Daoy (cell line): ENCODE results near the gene MRPL47. TPM values are rescaled to one million over a fixed set of nuclear protein-coding genes. Genes with fewer than 3 reads are reported as not detected.
"Not testable (repeated sequence)": the region's sequence is repeated elsewhere in the genome, so short reads cannot be mapped to it uniquely, and the experiment has no call there.

Source experiments
- DNase-seq: peaks from one replicate; pipeline ENCODE4 v3.0.0-alpha.2; 2015; ENCODE audit warnings: low read depth
- total RNA-seq: library from RNA; depleted of rRNA; stranded (reverse); fragments of >200 nt; shearing (Covaris generic); gene quantifications from 2 replicates; pipeline ENCODE4 v1.2.3, GENCODE V29; 2014; rRNA removed

MRPL47 gene
- total RNA-seq = 123 and 134 TPM in 2 replicates

DNA sequence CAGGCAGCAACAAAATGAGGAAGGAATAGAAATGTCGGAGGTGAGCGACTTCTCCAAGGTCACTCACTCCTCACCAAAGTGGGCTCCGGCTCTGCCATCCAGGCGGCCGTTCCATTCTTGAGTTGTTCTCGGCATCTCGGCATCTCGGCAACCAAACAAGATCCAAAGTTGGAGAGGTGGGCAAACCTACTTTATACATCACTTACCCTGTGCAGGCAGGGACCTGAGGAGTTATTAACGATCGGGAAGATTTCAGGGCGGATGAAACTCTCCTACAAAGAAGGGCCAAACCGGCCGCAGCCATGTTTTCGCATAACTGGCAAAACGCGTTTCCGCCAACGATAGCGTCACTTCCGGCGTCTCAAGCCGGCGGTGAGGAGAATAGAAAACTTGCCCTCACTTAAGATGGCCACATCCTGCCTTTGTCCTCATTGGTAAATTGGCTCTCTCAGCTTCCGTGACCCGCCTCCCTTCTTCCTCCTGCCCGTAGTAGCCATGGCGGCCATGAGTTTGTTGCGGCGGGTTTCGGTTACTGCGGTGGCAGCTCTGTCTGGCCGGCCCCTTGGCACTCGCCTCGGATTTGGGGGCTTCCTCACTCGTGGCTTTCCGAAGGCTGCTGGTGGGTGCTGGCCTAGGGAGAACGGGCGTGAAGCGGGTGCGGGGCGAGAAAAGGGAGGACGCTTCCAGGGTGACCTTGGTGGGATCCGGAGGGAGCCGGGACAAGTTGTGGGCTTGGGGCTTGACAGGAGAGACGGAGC is at the start of gene MRPL47, which contains the start of gene NDUFB5:
MRPL47 (minus strand) TSS at position 318 of the 758 bp plus-strand sequence; CDS start at position 304, 14 bp downstream.
NDUFB5 (plus strand) TSS at position 474 of the 758 bp plus-strand sequence; CDS start at position 496, 22 bp downstream.
- DNase-seq = peak; percentile 97

GRCh38 chr3:179653096-179653797 is 48.8 kb upstream of the MRPL47 start:
- DNase-seq = peak; percentile 79

DNA sequence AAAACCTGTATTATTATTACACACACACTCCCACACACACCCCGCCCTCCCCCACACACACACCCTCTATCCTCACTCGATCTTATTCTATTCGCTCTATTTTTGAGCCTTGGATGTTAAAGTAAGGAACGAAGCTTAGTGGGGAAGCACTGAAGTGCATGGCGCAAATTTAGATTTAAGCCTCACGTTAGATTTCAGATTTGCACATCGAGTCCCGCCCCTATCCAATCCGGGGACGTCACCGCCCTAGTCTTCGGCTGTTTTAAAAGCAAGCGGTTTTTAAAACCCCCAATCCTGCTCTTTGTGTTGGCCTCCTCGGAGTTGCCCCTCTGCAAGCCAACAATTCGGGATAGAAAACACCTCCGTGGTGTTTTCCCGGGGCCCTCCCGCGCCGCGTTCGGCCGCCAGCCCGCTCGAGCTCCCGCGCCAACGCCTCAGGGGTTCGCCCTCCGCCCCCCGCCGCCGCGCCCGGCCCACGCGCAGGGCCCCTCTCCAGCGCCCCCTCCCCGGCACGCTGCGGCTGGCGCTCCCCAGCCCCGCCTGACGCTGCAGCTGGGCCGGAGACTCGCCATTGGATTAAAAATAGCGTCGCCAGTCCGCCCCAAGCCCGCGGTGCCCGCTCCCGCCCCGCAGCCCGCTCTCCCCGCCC is 48.1 kb upstream of the MRPL47 start, which contains the start of gene USP13:
USP13 (plus strand) TSS at position 594 of the 649 bp plus-strand sequence. CDS start 186 bp downstream, outside the sequence.
- peak; percentile 80 for DNase-seq

GRCh38 chr3:179651687-179652446 is 47.4 kb upstream of the MRPL47 start:
- no peak for DNase-seq

GRCh38 chr3:179646177-179646576 is 41.7 kb upstream of the MRPL47 start:
- no peak for DNase-seq

DNA sequence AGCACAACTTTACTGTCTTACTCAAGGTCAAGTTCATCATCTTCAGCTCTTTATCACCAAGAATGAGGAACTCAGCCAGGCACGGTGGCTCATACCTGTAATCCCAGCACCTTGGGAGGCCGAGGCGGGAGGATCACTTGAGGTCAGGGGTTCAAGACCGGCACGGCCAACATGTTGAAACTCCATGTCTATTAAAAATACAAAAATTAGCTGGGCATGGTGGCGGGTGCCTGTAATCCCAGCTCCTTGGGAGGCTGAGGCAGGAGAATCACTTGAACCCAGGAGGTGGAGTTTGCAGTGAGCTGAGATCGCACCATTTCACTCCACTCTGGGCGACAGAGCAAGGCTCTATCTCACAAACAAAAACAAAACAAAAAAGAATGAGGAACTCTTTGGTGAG is 39.4 kb upstream of the MRPL47 start:
- not testable (repeated sequence) for DNase-seq

GRCh38 chr3:179642871-179643270 is 38.4 kb upstream of the MRPL47 start:
- DNase-seq = no peak

- DNase-seq = no peak
These were observed 36.0 kb upstream of the MRPL47 start for GRCh38 chr3:179640469-179640868.

DNA sequence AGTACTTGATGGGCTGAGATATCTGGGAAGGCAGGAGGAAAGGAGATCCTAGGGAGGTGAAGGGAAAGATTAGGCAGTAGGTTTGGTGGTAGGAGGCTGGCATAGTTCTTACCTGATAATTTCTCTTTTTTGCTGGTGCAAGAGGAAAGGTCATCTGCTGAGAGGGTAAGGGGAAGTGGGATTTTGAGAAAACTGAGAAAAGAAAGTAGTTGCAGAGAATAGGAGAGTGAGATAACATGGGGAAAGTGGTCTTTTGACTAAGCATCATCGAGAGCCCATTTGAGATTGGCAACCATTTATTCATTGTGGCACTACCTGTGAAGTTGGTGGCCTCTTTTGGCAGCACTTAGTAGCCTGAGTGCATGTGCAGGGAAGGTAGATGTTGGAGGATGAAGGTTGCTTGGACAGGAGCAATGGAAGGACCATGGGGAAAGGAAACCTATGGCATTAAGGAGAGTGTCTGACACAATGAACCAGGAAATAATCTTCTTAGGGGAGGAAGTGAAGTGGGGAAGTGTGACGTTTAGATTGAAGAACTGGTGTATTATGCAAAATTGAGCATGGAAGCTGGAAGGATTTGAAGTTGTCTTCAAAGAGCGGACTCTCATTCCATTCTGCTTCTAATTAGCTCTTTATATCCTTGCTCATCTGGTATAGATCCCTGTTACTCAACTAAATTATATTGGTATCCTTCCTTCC is 26.5 kb upstream of the MRPL47 start:
- DNase-seq = no peak

GRCh38 chr3:179624451-179624850 is 20.0 kb upstream of the MRPL47 start:
- DNase-seq = no peak

- no peak for DNase-seq
These were observed 17.6 kb upstream of the MRPL47 start for GRCh38 chr3:179622023-179622422.

GRCh38 chr3:179615458-179616173 is 11.2 kb upstream of the MRPL47 start:
- DNase-seq = no peak

- DNase-seq = no peak
These were observed 9.4 kb upstream of the MRPL47 start for GRCh38 chr3:179613807-179614206.

- DNase-seq = no peak
These were observed 5.6 kb upstream of the MRPL47 start for GRCh38 chr3:179610066-179610465.

DNA sequence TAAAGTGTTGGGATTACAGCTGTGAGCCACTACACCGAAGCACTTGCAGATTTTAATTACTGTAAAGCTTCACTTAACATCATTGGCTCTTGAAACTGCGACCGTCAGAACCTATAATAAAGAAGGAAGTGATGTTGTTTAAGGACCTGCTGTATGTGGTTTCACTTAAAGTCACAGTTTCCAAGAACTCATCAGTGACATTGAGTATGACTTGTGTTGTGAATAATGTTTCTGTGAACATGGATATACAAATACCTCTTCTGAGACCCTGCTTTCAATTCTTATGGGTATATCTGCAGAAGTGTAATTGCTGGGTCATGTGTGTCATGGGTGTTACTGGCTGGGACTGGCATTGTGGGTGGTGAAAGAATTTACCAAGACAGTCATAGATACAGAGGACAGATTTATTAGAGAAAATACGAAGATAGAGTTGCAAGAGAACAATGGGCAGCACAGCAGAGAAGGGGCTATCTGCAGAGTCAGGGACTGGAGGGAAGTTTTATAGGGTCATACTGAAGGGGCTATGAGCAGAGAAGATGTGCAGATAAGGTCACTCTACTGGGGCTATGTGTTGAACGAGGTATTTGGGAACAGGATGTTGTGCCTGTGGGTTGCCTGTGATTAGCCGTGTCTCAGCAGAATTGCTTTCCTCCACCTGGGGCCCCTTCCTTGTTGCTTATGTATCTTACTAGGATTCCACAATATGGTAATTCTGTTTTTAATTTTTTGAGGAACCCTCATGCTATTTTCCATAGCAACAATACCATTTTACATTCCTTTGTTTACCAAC is 4.7 kb upstream of the MRPL47 start:
- DNase-seq = no peak

DNA sequence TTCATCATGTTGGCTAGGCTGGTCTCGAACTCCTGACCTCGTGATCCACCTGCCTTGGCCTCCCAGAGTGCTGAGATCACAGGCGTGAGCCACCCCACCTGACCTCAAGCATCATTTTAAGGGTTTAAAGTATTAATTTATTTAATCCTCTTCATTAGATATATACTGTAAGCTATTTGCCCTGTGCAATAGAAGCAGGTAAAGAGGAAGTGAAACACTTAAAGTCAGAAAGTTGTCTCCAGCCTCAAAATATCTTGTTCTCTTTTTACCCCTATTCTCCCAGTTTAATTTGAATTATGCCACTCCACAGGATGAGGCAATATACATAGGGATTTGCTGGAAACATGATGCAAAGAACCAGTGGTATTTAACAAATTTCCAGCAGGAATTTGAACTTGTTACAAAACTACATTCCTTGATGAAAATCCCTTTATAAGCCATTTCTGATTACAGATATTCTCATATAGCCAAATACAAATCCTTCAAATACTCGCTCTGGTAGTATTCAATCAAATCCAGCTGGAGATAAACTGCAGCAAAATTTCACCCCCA is 2.2 kb upstream of the MRPL47 start:
- no peak for DNase-seq

GRCh38 chr3:179603831-179604230 is 607 bp downstream of the MRPL47 start:
- DNase-seq = no peak

DNA sequence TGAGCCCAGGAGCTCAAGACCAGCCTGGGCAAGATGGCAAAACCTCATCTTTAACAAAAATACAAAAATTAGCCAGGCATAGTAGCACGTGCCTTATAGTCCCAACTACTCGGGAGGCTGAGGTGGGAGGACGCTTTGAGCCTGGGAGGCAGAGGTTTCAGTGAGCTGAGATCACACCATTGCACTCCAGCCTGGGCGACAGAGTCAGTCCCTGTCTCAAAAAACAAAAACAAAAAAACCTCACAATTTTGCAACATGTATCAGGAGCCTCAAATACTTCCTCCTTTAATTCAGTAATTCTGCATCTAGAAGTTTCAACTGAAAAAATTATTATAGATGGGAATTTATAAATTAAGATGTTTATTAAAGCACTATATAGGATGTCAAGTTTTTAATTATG is 1.1 kb downstream of the MRPL47 start:
- no peak for DNase-seq

DNA sequence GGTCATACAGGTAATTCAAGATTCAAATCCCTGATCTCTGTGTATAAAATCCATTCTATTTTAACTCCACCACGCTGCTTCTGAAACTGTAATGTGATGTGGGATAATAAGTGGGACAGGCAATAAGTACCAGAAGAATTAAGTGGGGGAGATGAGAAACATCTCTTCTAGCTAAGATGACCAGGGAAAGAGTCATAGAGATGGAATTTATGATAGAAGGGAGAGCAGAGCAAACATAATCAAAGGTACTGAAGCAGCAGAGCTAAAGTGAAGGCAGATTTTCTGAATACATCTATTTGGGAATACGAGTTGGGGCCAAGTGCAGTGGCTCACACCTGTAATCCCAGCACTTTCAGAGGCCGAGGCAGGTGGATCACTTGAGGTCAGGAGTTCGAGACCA is 4.9 kb downstream of the MRPL47 start:
- DNase-seq = no peak
